ENCODE results near the gene CENPN.
A peak's percentile ranks its signal among the peaks of the same experiment; 100 is the strongest.

Gene CENPN

DNA sequence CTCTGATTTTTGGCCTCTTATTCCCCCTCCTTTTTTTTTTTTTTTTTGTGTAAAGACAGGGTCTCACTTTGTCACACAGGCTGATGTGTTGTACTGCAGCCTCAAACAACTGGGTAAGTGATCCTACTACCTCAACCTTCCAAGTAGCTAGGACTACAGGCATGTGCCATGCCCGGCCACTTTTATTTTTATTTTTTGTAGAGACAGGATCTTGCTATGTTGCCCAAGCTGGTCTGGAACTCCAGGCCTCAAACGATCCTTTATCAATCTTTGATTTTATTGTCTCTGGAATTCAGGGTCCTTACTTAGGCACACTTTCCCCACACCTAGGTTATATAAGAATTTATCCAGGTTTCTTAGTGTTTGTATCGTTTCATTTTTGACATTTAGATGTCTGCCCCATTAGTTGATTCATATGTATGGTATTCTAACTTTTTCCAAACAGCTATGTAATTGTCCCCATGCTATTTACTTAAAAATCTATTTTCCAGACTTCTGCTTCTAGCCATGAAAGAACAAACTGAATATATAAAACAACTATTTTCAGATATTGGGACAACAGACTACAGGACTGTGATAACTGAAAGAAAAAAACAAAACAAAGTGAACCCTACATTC, 14.2 kb upstream of the CENPN start:
- no peak for DNase-seq

DNA sequence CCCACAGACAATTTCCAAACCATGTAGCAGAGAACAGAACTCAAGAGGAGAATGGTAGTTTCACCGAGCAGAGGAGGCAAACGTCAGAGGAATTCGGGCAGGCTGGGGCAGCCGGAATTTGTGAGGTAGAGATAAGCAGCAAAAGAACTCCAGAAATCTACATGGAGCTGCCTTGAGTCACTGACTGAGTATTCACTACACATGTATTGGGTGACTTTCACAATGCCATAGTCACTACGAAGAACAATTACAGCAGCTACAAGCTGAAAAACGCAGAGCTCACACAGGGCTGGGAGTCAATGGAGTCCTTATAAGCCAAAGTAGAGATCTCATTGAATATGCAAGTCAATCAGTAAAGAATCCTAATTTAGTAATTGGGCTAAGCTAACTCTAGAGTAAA, 13.7 kb upstream of the CENPN start:
- DNase-seq = peak; percentile 91

DNA sequence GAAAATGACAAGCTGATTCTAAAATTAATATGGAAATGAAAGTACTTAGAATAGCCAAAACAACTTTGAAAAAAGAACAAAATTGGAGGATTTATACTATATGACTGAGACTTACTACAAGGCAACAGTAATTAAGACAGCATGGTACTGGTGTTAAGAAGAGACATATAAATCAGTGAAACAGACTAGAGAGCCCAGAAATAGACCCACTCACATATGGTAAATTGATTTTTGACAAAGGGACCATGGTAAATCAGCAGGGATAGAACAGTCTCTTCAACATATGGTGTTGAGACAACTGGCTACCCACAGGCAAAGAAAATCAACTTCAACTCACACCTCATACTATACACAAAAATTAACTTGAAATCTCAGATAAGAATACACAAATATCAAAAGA, 13.2 kb upstream of the CENPN start:
- no peak for DNase-seq

DNA sequence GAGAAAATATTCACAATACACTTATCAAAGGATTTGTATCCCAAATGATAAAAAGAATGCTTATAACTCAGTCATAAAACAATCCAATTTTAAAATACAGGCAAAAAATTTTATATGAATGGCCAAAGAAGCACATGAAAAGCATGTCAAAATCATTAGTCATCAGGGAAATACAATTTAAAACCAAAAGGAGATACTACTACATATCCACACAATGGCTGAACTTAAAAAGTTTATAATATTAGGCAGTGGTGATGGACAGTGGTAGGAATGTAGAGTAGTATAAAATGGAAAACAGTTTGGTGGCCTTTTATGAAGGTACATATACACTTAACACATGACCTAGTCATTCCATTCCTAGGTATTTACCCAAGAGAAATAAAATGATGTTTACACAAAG, 12.6 kb upstream of the CENPN start:
- peak; percentile 57 for DNase-seq

DNA sequence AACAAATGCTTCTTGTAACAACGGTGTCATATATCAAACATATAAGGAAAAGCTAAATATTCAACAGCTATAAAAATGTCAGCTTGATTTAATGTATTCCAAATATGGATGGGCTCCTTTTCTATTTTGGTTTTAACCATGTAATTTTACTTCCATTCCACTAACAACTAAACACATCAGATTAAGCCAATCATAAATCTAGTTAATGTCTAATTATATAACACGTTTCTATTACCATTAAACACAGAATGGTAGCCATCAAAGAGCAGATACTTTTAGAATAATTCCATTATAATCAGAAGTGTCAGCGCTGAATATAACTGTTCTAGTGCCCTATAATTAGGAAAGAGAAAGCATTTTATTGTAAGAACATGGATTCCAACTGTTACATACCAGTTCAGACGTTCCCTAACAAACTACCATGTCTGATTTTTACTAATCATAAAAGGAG, 10.3 kb upstream of the CENPN start:
- DNase-seq = no peak

DNA sequence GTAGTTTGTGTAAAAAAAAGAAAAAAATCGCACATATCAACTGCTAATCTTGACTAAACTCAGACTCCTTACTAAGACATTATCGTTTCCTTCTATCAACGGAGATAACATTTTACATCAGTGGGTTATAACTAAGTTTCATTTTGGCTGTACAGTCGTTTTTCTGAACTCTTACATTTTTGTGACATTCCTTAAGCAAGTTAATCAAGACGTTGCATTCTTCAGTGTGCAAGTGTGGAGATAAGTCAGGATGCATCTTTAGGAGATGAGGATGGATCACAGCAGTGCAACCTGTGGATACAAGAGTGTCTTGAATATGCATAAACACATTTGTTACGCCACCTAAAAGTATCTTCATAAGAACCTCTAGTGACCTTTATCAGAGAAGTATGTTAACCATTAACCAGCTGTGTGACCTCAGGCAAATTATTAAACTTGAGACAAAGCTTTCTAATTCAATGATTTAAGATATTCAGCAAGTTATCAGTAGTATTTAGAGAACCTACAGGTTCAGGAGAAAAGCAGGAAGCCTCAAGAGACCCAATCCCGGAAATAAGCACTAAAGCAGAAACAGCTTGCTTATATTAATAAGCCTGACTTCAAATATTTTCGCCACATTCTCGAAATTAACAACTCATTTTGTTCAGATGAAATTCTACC, 9.7 kb upstream of the CENPN start:
- peak; percentile 35 for DNase-seq

DNA sequence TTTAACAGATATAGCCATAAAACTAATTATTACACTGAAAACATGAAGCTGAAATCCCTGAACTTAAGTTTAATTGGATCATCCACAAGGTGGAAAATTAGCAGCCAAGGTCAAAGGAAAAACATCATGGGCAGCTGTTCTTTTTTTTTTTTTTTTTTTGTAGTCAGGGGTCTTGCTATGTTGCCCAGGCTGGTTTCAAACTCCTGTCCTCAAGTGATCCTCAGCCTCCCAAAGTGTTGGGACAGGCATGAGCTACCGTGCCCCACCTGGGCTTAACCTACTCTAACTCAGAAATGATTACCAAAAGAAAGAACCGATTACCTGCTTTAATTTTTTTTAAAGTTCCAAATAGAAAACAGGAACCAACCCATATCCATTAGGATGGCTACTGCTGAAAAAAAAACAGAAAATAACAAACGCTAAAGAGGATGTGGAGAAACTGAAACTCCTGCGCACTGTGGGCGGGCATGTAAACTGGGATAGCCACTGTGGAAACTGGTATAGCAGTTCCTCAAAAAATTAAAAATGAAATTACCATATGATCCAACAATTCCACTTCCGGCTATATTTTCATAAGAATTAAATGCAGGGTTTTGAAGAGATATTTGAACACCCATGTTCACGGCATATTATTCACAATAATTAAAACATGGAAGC, 8.9 kb upstream of the CENPN start:
- no peak for DNase-seq

DNA sequence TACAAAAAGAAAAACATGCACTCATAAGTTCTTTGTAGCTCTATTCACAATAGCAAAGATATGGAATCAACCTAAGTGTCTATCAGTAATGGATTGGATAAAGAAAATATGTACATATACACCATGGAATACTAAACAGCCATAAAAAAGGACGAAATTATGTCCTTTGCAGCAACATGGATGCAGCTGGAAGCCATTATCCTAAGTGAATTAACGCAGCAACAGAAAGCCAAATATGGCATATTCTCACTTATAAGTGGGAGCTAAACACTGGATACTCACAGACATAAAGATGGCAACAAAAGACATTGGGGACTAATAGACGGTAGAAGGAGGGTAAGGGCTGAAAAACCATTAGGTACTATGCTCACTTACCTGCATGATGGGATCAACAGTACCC, 6.1 kb upstream of the CENPN start:
- DNase-seq = no peak

DNA sequence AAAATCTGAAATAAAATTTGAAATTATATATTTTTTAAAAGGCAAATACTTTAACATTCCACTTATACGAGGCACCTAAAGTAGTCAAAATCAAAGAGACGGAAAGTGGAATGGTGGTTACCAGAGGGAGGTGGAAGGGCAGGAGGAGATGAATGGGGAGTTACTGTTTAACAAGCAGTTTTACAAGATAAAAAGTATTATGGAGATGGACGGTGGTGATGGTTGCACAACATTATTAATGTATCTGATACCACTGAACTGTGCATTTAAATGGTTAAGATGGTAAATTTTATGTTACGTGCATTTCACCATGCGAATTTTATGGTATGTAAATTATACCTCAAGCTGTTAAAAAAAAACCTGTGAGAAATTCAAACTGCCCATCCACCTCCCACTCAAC, 5.7 kb upstream of the CENPN start:
- no peak for DNase-seq

DNA sequence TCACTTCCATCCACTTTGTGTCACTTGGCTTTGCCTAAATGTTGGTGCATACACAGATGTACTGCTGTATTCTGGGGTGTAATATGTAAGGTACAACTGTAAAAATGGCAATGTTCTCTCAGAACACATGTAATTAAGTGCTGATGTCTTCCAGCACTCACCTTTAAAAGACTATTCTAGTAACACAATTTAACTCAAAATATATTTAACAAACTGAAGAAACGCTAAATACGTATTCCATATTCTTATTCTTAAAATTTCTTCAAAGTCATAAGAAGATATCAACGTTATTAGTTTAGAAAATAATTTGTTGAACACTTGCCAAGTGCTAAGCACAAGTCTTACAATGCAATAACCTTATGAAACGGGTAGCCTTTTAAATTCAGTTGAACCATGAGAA, 4.0 kb upstream of the CENPN start:
- no peak for DNase-seq

DNA sequence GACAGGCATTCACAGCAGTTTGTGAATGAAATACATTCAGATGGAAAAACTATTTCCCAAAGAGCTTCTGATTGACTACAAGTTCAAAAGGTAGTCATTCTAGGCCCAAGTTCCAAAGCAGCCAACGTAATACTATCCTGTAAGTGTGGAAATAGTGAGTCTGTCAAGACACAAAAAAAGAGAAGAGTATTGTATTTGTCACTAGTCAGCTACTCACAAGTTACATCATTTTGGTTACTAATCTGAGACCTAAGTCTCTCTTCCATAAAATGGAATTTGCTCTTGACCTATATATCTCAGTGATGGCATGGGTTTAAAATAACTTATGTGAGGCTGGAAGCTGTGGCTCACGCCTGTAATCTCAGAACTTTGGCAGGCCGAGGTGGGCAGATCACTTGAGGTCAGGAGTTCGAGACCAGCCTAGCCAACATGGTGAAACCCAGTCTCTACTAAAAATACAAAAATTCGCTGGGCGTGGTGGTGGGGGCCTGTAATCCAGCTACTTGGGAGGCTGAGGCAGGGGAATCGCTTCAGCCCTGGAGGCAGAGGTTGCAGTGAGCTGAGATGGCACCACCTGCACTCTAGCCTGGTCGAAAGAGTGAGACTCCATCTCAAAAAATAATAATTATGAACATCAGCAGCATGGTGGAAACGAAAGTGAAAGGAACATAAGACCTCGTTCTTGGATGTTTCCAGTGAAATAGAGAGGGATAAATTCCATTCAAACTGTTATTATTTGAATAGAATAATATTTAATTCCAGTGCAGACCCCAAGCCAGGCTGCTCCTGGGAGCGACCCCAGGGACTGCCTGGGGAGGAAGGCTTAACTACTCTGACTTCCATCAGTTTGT, 3.2 kb upstream of the CENPN start:
- peak; percentile 8 for DNase-seq

DNA sequence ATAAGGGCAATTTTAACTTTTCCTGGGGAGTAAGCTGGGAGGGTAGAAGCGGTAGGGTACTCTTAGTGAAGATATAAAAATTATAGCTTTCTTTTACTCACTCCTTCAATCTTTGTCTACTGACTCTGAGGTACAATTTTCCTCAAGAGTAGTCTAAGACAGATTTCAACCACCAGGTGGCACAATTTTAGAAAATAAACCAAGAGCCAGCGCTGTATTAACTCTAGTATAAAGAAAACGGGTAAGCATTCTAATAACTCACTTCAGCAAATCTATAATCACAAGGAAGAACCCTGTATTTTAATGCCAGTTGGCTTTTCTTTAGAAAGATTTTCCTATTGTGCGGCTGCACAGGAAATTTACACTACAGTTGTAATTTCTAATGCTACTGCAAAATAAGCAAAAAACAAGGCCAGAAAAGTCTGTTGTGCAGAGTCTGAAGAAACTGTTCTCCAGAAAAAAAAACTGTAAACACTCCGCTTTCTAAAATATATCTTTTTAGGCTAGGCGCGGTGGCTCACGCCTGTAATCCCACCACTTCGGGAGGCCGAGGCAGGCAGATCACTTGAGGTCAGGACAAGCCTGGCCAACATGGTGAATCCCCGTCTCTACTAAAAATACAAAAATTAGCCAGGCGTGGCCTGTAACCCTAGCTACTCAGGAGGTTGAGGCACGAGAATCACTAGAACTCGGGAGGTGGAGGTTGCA, 2.2 kb upstream of the CENPN start:
- DNase-seq = peak; percentile 69

DNA sequence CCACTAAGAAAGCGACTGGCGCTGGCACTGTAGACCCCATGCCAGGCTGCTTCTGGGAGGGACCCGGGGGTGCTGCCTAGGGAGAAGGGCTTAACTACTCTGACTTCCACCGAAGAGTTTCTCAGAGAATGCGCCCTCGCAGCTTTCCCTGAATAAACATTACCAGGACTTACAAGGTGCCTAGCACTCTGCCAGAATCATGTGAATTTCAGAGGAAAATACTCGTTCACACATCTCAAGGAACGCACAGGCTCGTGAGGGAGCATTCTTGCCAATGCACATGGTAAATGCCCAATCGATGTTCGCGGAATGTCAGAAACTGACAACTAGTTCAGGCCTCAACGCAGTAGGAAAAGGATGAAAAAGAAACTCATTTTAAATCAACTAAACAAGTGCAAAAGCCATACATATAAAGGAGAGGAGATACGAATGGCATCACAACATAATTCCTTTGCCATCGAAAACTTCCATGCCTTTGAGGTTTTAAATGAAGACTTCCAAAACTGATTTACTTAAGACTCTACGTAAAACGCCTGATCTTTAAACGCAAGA, 1.3 kb upstream of the CENPN start:
- DNase-seq = peak; percentile 19

DNA sequence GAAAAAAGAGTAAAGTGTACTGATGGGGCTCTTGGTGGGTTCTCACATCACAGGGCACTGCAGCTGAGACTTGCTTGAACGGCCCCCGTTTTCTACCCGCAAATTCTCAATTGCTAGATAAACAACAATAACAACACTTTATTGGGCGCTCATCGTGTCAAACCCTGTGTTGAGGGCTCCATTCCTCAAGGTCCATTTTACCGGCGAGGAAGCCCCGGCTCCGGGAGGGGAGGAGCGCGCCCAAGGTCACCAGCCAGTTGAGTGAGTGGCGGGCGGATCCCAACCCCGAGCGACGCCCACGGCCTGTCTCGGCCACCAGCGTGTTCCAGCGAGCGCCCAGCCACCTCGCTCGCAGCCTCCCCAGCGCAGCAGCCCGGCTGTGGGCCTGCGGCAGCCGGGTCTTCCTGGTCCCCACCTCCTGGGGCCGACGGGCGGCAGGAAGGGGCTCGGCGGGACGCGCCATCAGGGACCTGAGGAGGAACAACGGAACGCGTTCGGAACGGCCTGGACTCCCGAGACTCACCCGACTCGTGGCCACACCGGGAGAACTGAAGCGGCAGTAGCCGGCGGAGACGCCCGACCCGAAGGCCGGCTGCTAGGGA, 702 bp upstream of the CENPN start:
- DNase-seq = peak; percentile 61

DNA sequence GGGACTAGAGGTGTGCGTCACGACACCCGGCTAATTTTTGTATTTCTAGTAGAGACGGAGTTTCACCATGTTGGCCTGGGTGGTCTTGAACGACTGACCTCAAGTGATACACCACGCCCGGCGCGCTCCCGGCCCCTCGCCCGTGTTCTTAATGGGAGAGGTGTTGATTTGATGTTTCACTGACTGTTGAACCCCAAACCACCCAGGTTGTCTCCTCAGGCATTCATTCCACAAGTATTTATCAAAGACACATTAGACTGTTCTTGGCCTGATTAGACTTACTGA, 1.4 kb downstream of the CENPN start:
- DNase-seq = no peak

DNA sequence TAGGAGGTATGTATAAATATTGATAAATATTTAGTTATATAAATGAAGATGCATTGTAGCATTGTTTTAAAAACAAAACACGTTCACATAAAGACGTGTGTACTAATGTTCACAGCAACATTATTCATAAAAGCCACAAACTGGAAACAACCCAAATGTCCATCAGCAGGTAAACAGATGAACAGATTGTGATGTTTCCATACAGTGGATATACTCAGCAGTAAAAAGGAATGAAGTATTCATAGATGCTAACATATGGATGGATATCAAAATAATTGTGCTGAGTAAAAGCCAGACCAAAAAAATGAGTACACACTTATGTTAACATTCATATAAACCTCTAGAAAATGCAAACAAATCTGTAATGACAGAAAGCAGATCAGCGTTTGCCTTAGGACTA, 6.0 kb downstream of the CENPN start:
- DNase-seq = no peak

DNA sequence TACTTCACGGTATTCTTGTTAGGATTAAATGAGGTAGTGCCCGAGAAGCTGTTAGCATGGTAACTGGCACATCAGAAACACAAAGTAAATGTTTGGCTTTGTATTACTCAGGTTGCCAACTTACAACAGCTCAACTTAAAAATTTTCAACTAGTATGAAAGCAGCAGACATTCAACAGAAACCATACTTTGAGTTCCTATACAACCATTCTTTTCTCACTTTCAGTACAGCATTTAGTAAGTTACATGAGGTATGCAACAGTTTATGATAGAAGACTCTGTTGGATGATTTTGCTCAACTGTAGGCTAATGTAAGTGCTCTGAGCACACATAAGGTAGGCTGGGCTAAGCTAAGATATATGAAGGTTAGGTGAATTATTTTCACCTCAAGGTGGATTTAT, 7.7 kb downstream of the CENPN start:
- no peak for DNase-seq

DNA sequence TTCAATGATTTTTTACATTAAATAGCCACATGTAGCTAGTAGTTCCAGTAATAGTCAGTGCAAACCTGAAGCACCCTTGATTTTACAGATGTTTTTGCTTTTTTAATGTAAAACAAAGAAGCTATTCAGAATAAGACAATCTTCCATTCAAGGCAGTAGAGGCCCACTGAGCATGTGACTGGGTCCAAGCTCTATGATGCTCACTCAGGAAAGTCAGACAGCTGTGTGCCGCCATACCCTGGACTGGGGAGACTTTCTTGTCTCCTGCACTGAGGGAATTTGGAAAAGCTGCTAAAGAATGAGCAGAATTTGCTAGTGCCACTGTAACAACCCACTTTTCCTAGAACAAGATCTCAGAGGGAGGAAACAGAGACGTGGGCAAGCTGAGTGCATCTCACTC, 11.5 kb downstream of the CENPN start:
- DNase-seq = no peak

DNA sequence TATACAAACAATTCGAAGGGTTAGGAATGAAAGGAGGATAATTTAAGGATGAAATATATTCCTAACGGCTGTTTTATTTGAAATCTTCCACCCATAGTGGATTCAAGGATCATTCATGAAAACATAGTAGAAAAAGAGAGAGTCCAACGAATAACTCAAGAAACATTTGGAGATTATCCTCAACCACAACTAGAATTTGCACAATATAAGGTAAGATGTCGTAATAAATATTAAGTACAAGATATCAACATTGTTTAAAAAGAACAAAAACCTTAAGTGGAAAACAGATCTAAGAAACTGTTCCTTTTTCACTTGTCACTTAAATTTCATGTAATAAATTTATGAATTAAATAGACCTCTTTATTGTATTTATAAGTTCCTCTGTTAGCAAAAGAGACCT, 19.4 kb downstream of the CENPN start:
- no peak for DNase-seq

DNA sequence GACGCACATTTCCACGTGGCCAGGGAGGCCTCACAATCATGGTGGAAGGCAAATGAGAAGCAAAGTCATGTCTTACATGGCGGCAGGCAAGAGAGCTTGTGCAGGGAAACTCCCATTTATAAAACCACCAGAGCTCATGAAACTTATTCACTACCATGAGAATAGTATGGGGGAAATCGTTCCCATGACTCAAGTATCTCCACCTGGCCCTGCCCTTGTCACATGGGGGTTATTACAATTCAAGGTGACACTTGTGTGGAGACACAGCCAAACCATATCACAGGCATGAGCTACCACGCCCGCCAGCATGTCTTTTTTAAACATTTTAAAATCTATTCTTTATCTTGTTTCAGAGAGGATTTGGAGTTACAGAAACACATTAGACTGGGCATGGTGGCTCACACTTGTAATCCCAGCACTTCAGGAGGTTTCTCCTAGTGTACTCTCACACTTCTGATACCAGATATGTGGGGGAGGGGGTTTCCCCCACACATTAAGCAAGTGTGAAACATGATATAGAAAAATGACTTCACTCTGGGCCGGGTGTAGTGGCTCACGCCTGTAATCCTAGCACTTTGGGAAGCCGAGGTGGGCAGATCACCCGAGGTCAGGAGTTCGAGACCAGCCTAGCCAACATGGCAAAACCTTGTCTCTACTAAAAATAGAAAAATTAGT, 23.1 kb downstream of the CENPN start:
- DNase-seq = no peak

DNA sequence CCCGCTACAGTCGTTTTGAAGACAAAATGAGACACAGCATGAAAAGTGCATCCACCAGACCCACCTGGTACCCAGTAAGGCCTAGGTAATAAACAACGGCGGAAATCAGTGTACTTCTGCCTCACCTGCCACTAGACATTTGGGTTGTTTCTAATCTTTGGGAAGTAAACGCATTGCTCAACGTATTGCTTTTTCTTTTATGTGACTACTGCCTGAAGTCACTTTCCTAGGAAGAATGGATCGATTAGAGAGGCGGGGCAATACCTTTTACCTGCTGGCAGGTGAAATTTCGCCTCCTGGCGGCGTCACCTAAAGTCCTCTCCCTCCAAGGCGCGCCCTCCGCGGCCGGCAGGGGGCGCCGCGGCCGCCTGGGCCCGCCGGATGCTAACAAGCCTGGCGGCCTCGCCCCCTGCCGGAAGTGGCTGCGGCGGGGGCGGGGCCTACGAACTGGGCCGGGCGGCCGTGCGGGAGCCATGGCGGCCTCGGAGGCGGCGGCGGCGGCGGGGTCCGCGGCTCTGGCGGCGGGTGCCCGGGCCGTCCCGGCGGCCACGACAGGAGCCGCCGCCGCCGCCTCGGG, 28.5 kb downstream of the CENPN start, which contains the start of gene ATMIN:
Gene ATMIN, plus strand, starts transcription at position 445 of the 577 bp plus-strand sequence. Its CDS starts 29 bp downstream, at position 474.
- peak; percentile 81 for DNase-seq
